ENCODE measurements around the gene TGFA.

DNA sequence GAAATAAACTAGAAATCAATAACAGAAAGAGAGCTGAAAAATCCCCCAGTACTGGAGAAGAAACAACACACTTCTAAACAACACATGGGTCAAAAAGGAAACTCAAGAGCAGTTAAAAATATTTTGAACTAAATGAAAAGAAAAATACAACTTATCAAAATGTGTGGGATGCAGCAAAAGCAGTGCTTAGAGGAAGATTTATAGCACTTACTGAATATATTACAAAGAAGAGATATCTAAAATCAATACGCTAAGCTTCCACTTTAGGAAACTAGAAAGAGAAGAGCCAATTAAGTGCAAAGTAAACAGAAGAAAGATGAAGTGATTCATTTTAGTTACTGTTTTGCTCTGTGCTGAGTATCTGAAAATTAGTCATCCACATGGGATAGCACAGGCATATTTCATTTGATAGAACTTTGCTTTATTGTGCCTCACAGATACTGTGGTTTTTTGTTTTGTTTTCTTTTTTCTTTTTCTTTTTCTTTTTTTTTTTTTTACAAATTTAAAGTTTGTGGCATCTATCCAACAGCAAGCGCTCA lies 17.0 kb downstream of the TGFA start:
- TF ChIP-seq, protein P1, sequence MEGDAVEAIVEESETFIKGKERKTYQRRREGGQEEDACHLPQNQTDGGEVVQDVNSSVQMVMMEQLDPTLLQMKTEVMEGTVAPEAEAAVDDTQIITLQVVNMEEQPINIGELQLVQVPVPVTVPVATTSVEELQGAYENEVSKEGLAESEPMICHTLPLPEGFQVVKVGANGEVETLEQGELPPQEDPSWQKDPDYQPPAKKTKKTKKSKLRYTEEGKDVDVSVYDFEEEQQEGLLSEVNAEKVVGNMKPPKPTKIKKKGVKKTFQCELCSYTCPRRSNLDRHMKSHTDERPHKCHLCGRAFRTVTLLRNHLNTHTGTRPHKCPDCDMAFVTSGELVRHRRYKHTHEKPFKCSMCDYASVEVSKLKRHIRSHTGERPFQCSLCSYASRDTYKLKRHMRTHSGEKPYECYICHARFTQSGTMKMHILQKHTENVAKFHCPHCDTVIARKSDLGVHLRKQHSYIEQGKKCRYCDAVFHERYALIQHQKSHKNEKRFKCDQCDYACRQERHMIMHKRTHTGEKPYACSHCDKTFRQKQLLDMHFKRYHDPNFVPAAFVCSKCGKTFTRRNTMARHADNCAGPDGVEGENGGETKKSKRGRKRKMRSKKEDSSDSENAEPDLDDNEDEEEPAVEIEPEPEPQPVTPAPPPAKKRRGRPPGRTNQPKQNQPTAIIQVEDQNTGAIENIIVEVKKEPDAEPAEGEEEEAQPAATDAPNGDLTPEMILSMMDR (IDR thresholded peaks at IDR 0.05; ENCODE audit: insufficient read depth, low read depth, low read length): no peak
- no peak for TF ChIP-seq EZH2 (IDR thresholded peaks at IDR 0.05; ENCODE audit: insufficient read depth, low read length)

Measured in astrocyte (in vitro differentiated cells and primary cell).